GM23338 (cell line): ENCODE data around the gene NDUFA12. TPM values are rescaled to one million over a fixed set of nuclear protein-coding genes. Genes with fewer than 3 reads are reported as not detected.

Experiments used
- ATAC-seq: fragments of 200-7000 bp; cut with Tn5 transposase; 3 replicates; pipeline ENCODE4 v1.9.1; 2020
- DNase-seq: peaks from one replicate; pipeline ENCODE4 v3.0.0-alpha.2; 2015; ENCODE audit warnings: low spot score
- H2AFZ ChIP-seq: fragments of 200-600 bp; sonication (generic); 2 replicates; pipeline ENCODE4 v1.8.0; 2016; ENCODE audit warnings: antibody characterized with exemption, mild to moderate bottlenecking, moderate library complexity
- H3F3A ChIP-seq: fragments of 200-600 bp; sonication (generic); replicated peaks from 2 replicates; pipeline ENCODE4 v1.8.0; 2017; ENCODE audit warnings: antibody characterized with exemption, mixed run types, low read depth
- H3K27ac ChIP-seq: fragments of 200-600 bp; sonication (generic); 2 replicates; pipeline ENCODE4 v1.6.1; 2016; ENCODE audit warnings: low read depth
- H3K27me3 ChIP-seq: fragments of 200-600 bp; sonication (generic); 2 replicates; pipeline ENCODE4 v1.8.0; 2016; ENCODE audit warnings: mild to moderate bottlenecking, mixed run types, moderate library complexity; ENCODE audit not compliant: insufficient read depth
- H3K36me3 ChIP-seq: fragments of 200-600 bp; sonication (generic); 2 replicates; pipeline ENCODE4 v1.8.0; 2016; ENCODE audit warnings: mild to moderate bottlenecking; ENCODE audit not compliant: insufficient read depth
- H3K4me1 ChIP-seq: fragments of 200-600 bp; sonication (generic); 2 replicates; pipeline ENCODE4 v1.8.0; 2016; ENCODE audit warnings: mild to moderate bottlenecking, moderate library complexity; ENCODE audit not compliant: insufficient read depth
- H3K4me2 ChIP-seq: fragments of 200-600 bp; sonication (generic); 2 replicates; pipeline ENCODE4 v1.7.1; 2017; ENCODE audit warnings: mixed run types
- H3K4me3 ChIP-seq: fragments of 200-600 bp; sonication (generic); 2 replicates; pipeline ENCODE4 v1.6.1; 2016; ENCODE audit warnings: mixed run types
- H3K79me2 ChIP-seq: fragments of 200-600 bp; sonication (generic); replicated peaks from 2 replicates; pipeline ENCODE4 v1.8.0; 2017; ENCODE audit warnings: mild to moderate bottlenecking; ENCODE audit not compliant: insufficient read depth
- H3K9me2 ChIP-seq: fragments of 200-600 bp; sonication (generic); 2 replicates; pipeline ENCODE4 v1.8.0; 2017; ENCODE audit not compliant: insufficient read depth
- H4K20me1 ChIP-seq: fragments of 200-600 bp; sonication (generic); replicated peaks from 2 replicates; pipeline ENCODE4 v1.8.0; 2017; ENCODE audit warnings: mild to moderate bottlenecking; ENCODE audit not compliant: insufficient read depth
- H3K27ac Mint-ChIP-seq: 2 replicates; pipeline ENCODE4 v1.8.0; 2020; ENCODE audit warnings: inconsistent platforms, mild to moderate bottlenecking, moderate library complexity, mixed read lengths
- H3K27me3 Mint-ChIP-seq: 3 replicates; pipeline ENCODE4 v1.8.0; 2022; ENCODE audit warnings: low read depth, mild to moderate bottlenecking, moderate library complexity, mixed read lengths, inconsistent platforms; ENCODE audit not compliant: insufficient read depth, poor library complexity
- H3K36me3 Mint-ChIP-seq: 3 replicates; pipeline ENCODE4 v1.8.0; 2021; ENCODE audit warnings: low read depth, mild to moderate bottlenecking, inconsistent platforms, moderate library complexity, mixed read lengths
- H3K4me1 Mint-ChIP-seq: 3 replicates; pipeline ENCODE4 v1.8.0; 2020; ENCODE audit warnings: mild to moderate bottlenecking, inconsistent platforms, mixed read lengths
- H3K4me3 Mint-ChIP-seq: 3 replicates; pipeline ENCODE4 v1.8.0; 2021; ENCODE audit warnings: moderate library complexity, mild to moderate bottlenecking, inconsistent platforms, mixed read lengths
- H3K9me3 Mint-ChIP-seq: 3 replicates; pipeline ENCODE4 v1.8.0; 2020; ENCODE audit warnings: moderate library complexity, mild to moderate bottlenecking, inconsistent platforms, mixed read lengths
- CREB1 ChIP-seq: fragments of 250-450 bp; sonication (Bioruptor Pico); IDR thresholded peaks from 2 replicates; pipeline ENCODE4 v1.5.0; 2020; ENCODE audit warnings: low read depth, mild to moderate bottlenecking, moderate library complexity
- EZH2 ChIP-seq: fragments of 200-600 bp; sonication (generic); IDR thresholded peaks from one replicate; pipeline ENCODE4 v1.8.0; 2017; ENCODE audit warnings: antibody characterized with exemption, mild to moderate bottlenecking, low read depth; ENCODE audit not compliant: unreplicated experiment
- EZH2phosphoT487 ChIP-seq: fragments of 200-600 bp; sonication (generic); IDR thresholded peaks from one replicate; pipeline ENCODE4 v1.8.1; 2018; ENCODE audit warnings: antibody characterized with exemption; ENCODE audit not compliant: unreplicated experiment
- JUNB ChIP-seq: IDR thresholded peaks from one replicate; pipeline ENCODE4 v1.6.1; 2016; ENCODE audit warnings: antibody characterized with exemption; ENCODE audit not compliant: unreplicated experiment
- POLR2AphosphoS5 ChIP-seq: IDR thresholded peaks from 2 replicates; pipeline ENCODE4 v1.6.1; 2016; ENCODE audit warnings: antibody characterized with exemption, low read depth
- REST ChIP-seq: IDR thresholded peaks from one replicate; pipeline ENCODE4 v1.6.1; 2018; ENCODE audit warnings: antibody characterized with exemption; ENCODE audit not compliant: unreplicated experiment
- ZNF114 ChIP-seq: fragments of 250-450 bp; sonication (Bioruptor Pico); IDR thresholded peaks from 2 replicates; pipeline ENCODE4 v1.5.0; 2020; ENCODE audit warnings: mild to moderate bottlenecking, moderate library complexity
- ZNF331 ChIP-seq: fragments of 250-450 bp; sonication (Bioruptor Pico); IDR thresholded peaks from 2 replicates; pipeline ENCODE4 v1.5.0; 2020; ENCODE audit warnings: low read depth, mild to moderate bottlenecking, moderate library complexity
- ZNF462 ChIP-seq: fragments of 250-450 bp; sonication (Bioruptor Pico); IDR thresholded peaks from 2 replicates; pipeline ENCODE4 v1.5.0; 2020; ENCODE audit warnings: mild to moderate bottlenecking, moderate library complexity
- polyA plus RNA-seq: library from polyadenylated mRNA; unstranded; fragments of >200 nt; fragmentation: Nextera tagmentation; extraction: Ambion mirVana; gene quantifications from 2 replicates; pipeline ENCODE4 v1.2.1, GENCODE V29; 2016
- total RNA-seq: library from RNA; depleted of rRNA; stranded (reverse); fragments of >200 nt; shearing (Covaris generic); gene quantifications from 2 replicates; pipeline ENCODE4 v1.2.3, GENCODE V29; 2014

The NDUFA12 gene
- total and polyA plus RNA-seq, 2 experiments from 2014 or later: 84.9 to 386 TPM

- H2AFZ ChIP-seq: no peak overlapping the region
Measured at GRCh38 chr12:94971923-94972322, 31.6 kb downstream of the NDUFA12 start.

GRCh38 chr12:94970560-94970959, 32.9 kb downstream of the NDUFA12 start:
- no peaks in the 10 kb centered on the region for H3K4me1 ChIP-seq
- H4K20me1 ChIP-seq: no peaks in the 10 kb centered on the region
- H2AFZ ChIP-seq: no peak overlapping the region
- no peaks in the 10 kb centered on the region; the same call in 2 of the 3 replicates for H3K36me3 Mint-ChIP-seq
- H3K79me2 ChIP-seq: no peaks in the 10 kb centered on the region
- H3K4me2 ChIP-seq: no peak overlapping the region
- H3K9me3 Mint-ChIP-seq: no peaks in the 10 kb centered on the region
- no peaks in the 10 kb centered on the region for H3K36me3 ChIP-seq
- no peaks in the 10 kb centered on the region for H3K9me2 ChIP-seq
- DNase-seq (no peak), ATAC-seq (no peak)
- H3K27me3 Mint-ChIP-seq: peaks cover 1% of the 10 kb centered on the region
- H3K27ac Mint-ChIP-seq: no peak overlapping the region
- H3K4me1 Mint-ChIP-seq: no peaks in the 10 kb centered on the region; the same call in 2 of the 3 replicates
- H3F3A ChIP-seq: no peaks in the 10 kb centered on the region
- no peak overlapping the region for H3K27ac ChIP-seq
- H3K4me3 Mint-ChIP-seq: no peak overlapping the region
- no peak overlapping the region for H3K4me3 ChIP-seq
- H3K27me3 ChIP-seq: no peaks in the 10 kb centered on the region
- TF ChIP-seq POLR2AphosphoS5: no peak
- TF ChIP-seq EZH2phosphoT487: no peak
- TF ChIP-seq JUNB: no peak
- TF ChIP-seq ZNF114 (CRISPR knock-in tag): no peak
- no peak for TF ChIP-seq ZNF462 (CRISPR knock-in tag)
- no peak for TF ChIP-seq EZH2
- no peak for TF ChIP-seq CREB1 (CRISPR knock-in tag)

More at GRCh38 chr12:94971923-94972322, 31.6 kb downstream of the NDUFA12 start:
- Histone ChIP-seq H3K79me2 (no peaks in the 10 kb centered on the region; the same call in 1 of the 2 replicates), H3K4me1 (no peaks in the 10 kb centered on the region), H3K27me3 (no peaks in the 10 kb centered on the region), H3K36me3 (no peaks in the 10 kb centered on the region), H3K4me2 (no peak overlapping the region), H4K20me1 (no peaks in the 10 kb centered on the region), H3K4me3 (no peak overlapping the region), H3K27ac (no peak overlapping the region), H3K9me2 (no peaks in the 10 kb centered on the region), H3F3A (no peaks in the 10 kb centered on the region)
- H3K36me3 Mint-ChIP-seq: no peaks in the 10 kb centered on the region; the same call in 2 of the 3 replicates
- H3K4me3 Mint-ChIP-seq: no peak overlapping the region
- no peaks in the 10 kb centered on the region; the same call in 2 of the 3 replicates for H3K4me1 Mint-ChIP-seq
- no peak overlapping the region for H3K27ac Mint-ChIP-seq
- DNase-seq (no peak), ATAC-seq (no peak)
- peaks cover 3% of the 10 kb centered on the region for H3K27me3 Mint-ChIP-seq
- H3K9me3 Mint-ChIP-seq: no peaks in the 10 kb centered on the region
- TF ChIP-seq EZH2phosphoT487: no peak
- no peak for TF ChIP-seq CREB1 (CRISPR knock-in tag)
- TF ChIP-seq ZNF331 (CRISPR knock-in tag): no peak
- no peak for TF ChIP-seq REST
